CD4-positive, alpha-beta memory T cell (primary cell): ENCODE data around the gene LRP2BP. TPM values are rescaled to one million over a fixed set of nuclear protein-coding genes. Genes with fewer than 3 reads are reported as not detected.
A peak's percentile ranks its signal among the peaks of the same experiment; 100 is the strongest.

Source experiments
- CTCF ChIA-PET: fragments of 350-600 bp; sonication (Branson Sonifier 250); formaldehyde crosslinking; loops from one replicate; lab custom pipeline; 2021; ENCODE audit warnings: inconsistent platforms; ENCODE audit not compliant: partially characterized antibody; lab: Charles Lee
- POLR2A ChIA-PET: fragments of 350-600 bp; sonication (Branson Sonifier 250); formaldehyde crosslinking; loops from one replicate; lab custom pipeline; 2021; ENCODE audit not compliant: partially characterized antibody; lab: Charles Lee
- DNase-seq, 5 donors: peaks; one replicate each; pipeline versions ENCODE4 v3.0.0 to v3.0.0-alpha.2; 2020 to 2022; ENCODE audit warnings: mixed read lengths in 1 of 5
- H3K27ac ChIP-seq: one replicate; pipeline ENCODE4 v1.7.0; 2013; ENCODE audit warnings: low read depth, low read length
- H3K27me3 ChIP-seq: 2 replicates; pipeline ENCODE4 v1.7.0; 2013; ENCODE audit warnings: mild to moderate bottlenecking, low read length, moderate library complexity; ENCODE audit not compliant: insufficient read depth
- H3K36me3 ChIP-seq: 2 replicates; pipeline ENCODE4 v1.7.0; 2013; ENCODE audit warnings: mild to moderate bottlenecking, low read length, moderate library complexity; ENCODE audit not compliant: insufficient read depth
- H3K4me1 ChIP-seq: 2 replicates; pipeline ENCODE4 v1.7.0; 2013; ENCODE audit warnings: mild to moderate bottlenecking, low read length, moderate library complexity; ENCODE audit not compliant: insufficient read depth
- H3K4me3 ChIP-seq, 2 donors: one replicate each; pipeline ENCODE4 v1.7.0; 2013; ENCODE audit warnings: low read length in 2 of 2, mild to moderate bottlenecking in 1 of 2
- H3K9me3 ChIP-seq, 2 donors: one replicate each; pipeline ENCODE4 v1.7.0; 2013; ENCODE audit warnings: low read length in 2 of 2, control low read depth in 1 of 2; ENCODE audit not compliant: control insufficient read depth in 1 of 2
- H3K27ac Mint-ChIP-seq, 7 donors: one replicate each; pipeline ENCODE4 v1.8.0; 2020 to 2021; ENCODE audit warnings: mixed read lengths in 7 of 7, mild to moderate bottlenecking in 6 of 7, inconsistent platforms in 3 of 7, moderate library complexity in 3 of 7
- H3K27me3 Mint-ChIP-seq, 2 donors: one replicate each; pipeline ENCODE4 v1.8.0; 2020 to 2021; ENCODE audit warnings: mixed read lengths in 2 of 2
- H3K36me3 Mint-ChIP-seq, 2 donors: one replicate each; pipeline ENCODE4 v1.8.0; 2020 to 2021; ENCODE audit warnings: mixed read lengths in 2 of 2, inconsistent platforms in 1 of 2, mild to moderate bottlenecking in 1 of 2
- H3K4me1 Mint-ChIP-seq, 4 donors: one replicate each; pipeline ENCODE4 v1.8.0; 2020 to 2021; ENCODE audit warnings: mixed read lengths in 4 of 4, mild to moderate bottlenecking in 1 of 4
- H3K4me3 Mint-ChIP-seq, 8 donors: one replicate each; pipeline ENCODE4 v1.8.0; 2020 to 2021; ENCODE audit warnings: mixed read lengths in 8 of 8, mild to moderate bottlenecking in 7 of 8, moderate library complexity in 6 of 8, inconsistent platforms in 3 of 8
- H3K9me3 Mint-ChIP-seq, 8 donors: one replicate each; pipeline ENCODE4 v1.8.0; 2020 to 2021; ENCODE audit warnings: mixed read lengths in 8 of 8, mild to moderate bottlenecking in 5 of 8, inconsistent platforms in 3 of 8, moderate library complexity in 1 of 8
- intact Hi-C: fragments of 100-400 bp; cut with micrococcal nuclease; formaldehyde crosslinking; loops from one replicate; pipeline ENCODE4 v1.15.1; 2023
- polyA plus RNA-seq, 2 donors: library from polyadenylated mRNA; unstranded; fragments of 300-500 nt; fragmentation: Illumina TruSeq; gene quantifications; one replicate each; pipeline ENCODE4 v1.2.3, GENCODE V29; 2021
- total RNA-seq, 2 experiments: library from RNA; stranded (reverse); gene quantifications; one replicate each; pipeline ENCODE4 v1.2.3, GENCODE V29; 2021

Gene LRP2BP
- total and polyA plus RNA-seq, 4 experiments from 2014 or later = 0.20 to 1.9 (median 1.9) TPM; not detected in 1

GRCh38 chr4:185408432-185408831 is 12.7 kb upstream of the LRP2BP start:
- no peaks in the 10 kb centered on the region for H3K27me3 ChIP-seq
- no peak overlapping the region for H3K4me3 Mint-ChIP-seq

GRCh38 chr4:185405296-185405999 is 9.7 kb upstream of the LRP2BP start:
- Histone ChIP-seq H3K4me1 (no peaks in the 10 kb centered on the region), H3K27ac (no peak overlapping the region), H3K4me3 (no peak overlapping the region), H3K27me3 (no peaks in the 10 kb centered on the region), H3K9me3 (no peaks in the 10 kb centered on the region), H3K36me3 (peaks cover 26% of the 10 kb centered on the region)
- H3K27ac Mint-ChIP-seq = peak overlapping the region in 3 of 7 donors; percentile 22 to 50 (median 31)
- intact Hi-C loops = no loop called here
- CTCF ChIA-PET = interaction anchor here (1.4 kb wide), 2 partner anchors 10 to 20 kb away, joined by 3 to 4 read pairs; partner anchors contain the start of genes LRP2BP and UFSP2
- POLR2A ChIA-PET = interaction anchor here (1.4 to 2.1 kb wide), 2 partner anchors 10 to 20 kb away, joined by 7 to 9 read pairs; partner anchors contain the start of genes ANKRD37, LRP2BP and UFSP2
- no peak for DNase-seq
- H3K27me3 Mint-ChIP-seq = no peaks in the 10 kb centered on the region
- H3K9me3 Mint-ChIP-seq = peaks cover 0 to 2% (median 0%) of the 10 kb centered on the region in 8 donors
- peaks cover 0 to 3% (median 0%) of the 10 kb centered on the region in 4 donors for H3K4me1 Mint-ChIP-seq
- peaks cover 35 to 54% of the 10 kb centered on the region in 2 donors for H3K36me3 Mint-ChIP-seq
- no peak overlapping the region for H3K4me3 Mint-ChIP-seq

More at GRCh38 chr4:185408432-185408831, 12.7 kb upstream of the LRP2BP start:
- H3K36me3 Mint-ChIP-seq = peaks cover 38 to 50% of the 10 kb centered on the region in 2 donors
- peaks cover 0 to 2% (median 0%) of the 10 kb centered on the region in 8 donors for H3K9me3 Mint-ChIP-seq
- Histone ChIP-seq H3K4me3 (no peak overlapping the region), H3K4me1 (no peaks in the 10 kb centered on the region), H3K36me3 (peaks cover 17% of the 10 kb centered on the region), H3K9me3 (no peaks in the 10 kb centered on the region), H3K27ac (no peak overlapping the region)
- H3K4me1 Mint-ChIP-seq = peaks cover 0 to 2% (median 0%) of the 10 kb centered on the region in 4 donors
- ChIA-PET CTCF (no interaction called here), POLR2A (interaction anchor here (1.3 kb wide), 1 partner anchor 12 kb away, joined by 3 read pairs; the partner anchor contains the start of gene ANKRD37)
- no peaks in the 10 kb centered on the region for H3K27me3 Mint-ChIP-seq
- H3K27ac Mint-ChIP-seq = peak overlapping the region in 1 of 7 donors; percentile 58
- DNase-seq = no peak
- intact Hi-C loops = no loop called here

- intact Hi-C loops = no loop called here
- CTCF ChIA-PET = interaction anchor here (1.3 kb wide), 1 partner anchor 23 kb away, joined by 3 read pairs; no protein-coding TSS in a partner anchor
- Histone ChIP-seq H3K4me1 (no peaks in the 10 kb centered on the region), H3K36me3 (peaks cover 22% of the 10 kb centered on the region), H3K4me3 (no peak overlapping the region), H3K27me3 (no peaks in the 10 kb centered on the region), H3K9me3 (no peaks in the 10 kb centered on the region), H3K27ac (no peak overlapping the region)
- Mint-ChIP-seq H3K4me3 (no peak overlapping the region), H3K4me1 (peaks cover 0 to 1% (median 0%) of the 10 kb centered on the region in 4 donors), H3K9me3 (peaks cover 0 to 2% (median 0%) of the 10 kb centered on the region in 8 donors), H3K27ac (no peak overlapping the region), H3K27me3 (no peaks in the 10 kb centered on the region), H3K36me3 (peaks cover 33 to 60% of the 10 kb centered on the region in 2 donors)
- POLR2A ChIA-PET = no interaction called here
- no peak for DNase-seq
Observed at GRCh38 chr4:185404031-185404430, 8.3 kb upstream of the LRP2BP start.

- POLR2A ChIA-PET = no interaction called here
- no peaks in the 10 kb centered on the region for H3K27me3 ChIP-seq
- H3K27ac ChIP-seq = no peak overlapping the region
- peaks cover 7 to 18% (median 15%) of the 10 kb centered on the region in 4 donors for H3K4me1 Mint-ChIP-seq
- peaks cover 9% of the 10 kb centered on the region for H3K36me3 ChIP-seq
- H3K27ac Mint-ChIP-seq = no peak overlapping the region
- H3K9me3 Mint-ChIP-seq = no peaks in the 10 kb centered on the region
- no peak for DNase-seq
- peaks cover 16 to 41% of the 10 kb centered on the region in 2 donors for H3K36me3 Mint-ChIP-seq
- H3K9me3 ChIP-seq = no peaks in the 10 kb centered on the region
- H3K4me3 Mint-ChIP-seq = no peak overlapping the region
- no peak overlapping the region for H3K4me3 ChIP-seq
- CTCF ChIA-PET = no interaction called here
- intact Hi-C loops = loop anchor here (5.0 to 10.0 kb wide), 6 partner anchors 257 to 1742 kb away; partner anchors contain the start of genes ACSL1, CENPU, CYP4V2 and RWDD4
- H3K27me3 Mint-ChIP-seq = no peaks in the 10 kb centered on the region
- H3K4me1 ChIP-seq = peaks cover 12% of the 10 kb centered on the region
Observed at GRCh38 chr4:185399466-185399865, 3.7 kb upstream of the LRP2BP start.

GRCh38 chr4:185398618-185399017 is 2.9 kb upstream of the LRP2BP start:
- Mint-ChIP-seq H3K27me3 (no peaks in the 10 kb centered on the region), H3K4me1 (peaks cover 10 to 21% (median 17%) of the 10 kb centered on the region in 4 donors), H3K9me3 (no peaks in the 10 kb centered on the region), H3K4me3 (no peak overlapping the region), H3K36me3 (peaks cover 13 to 38% of the 10 kb centered on the region in 2 donors), H3K27ac (peak overlapping the region in 2 of 7 donors; percentile 13 to 47)
- intact Hi-C loops = loop anchor here (5.0 to 10.0 kb wide), 6 partner anchors 256 to 1741 kb away; partner anchors contain the start of genes ACSL1, CENPU, CYP4V2 and RWDD4
- H3K27ac ChIP-seq = no peak overlapping the region
- ChIA-PET CTCF (no interaction called here), POLR2A (interaction anchor here (0.6 kb wide), 1 partner anchor 27 kb away, joined by 3 read pairs; the partner anchor contains the start of gene UFSP2)
- no peaks in the 10 kb centered on the region for H3K27me3 ChIP-seq
- H3K9me3 ChIP-seq = no peaks in the 10 kb centered on the region
- peaks cover 18% of the 10 kb centered on the region for H3K4me1 ChIP-seq
- H3K4me3 ChIP-seq = no peak overlapping the region
- DNase-seq = no peak
- peaks cover 9% of the 10 kb centered on the region for H3K36me3 ChIP-seq

- Histone ChIP-seq H3K4me3 (peak within 1 kb of the TSS; percentile 91 to 99), H3K9me3 (no peaks in the 10 kb centered on the region), H3K27ac (peak within 1 kb of the TSS; percentile 99), H3K27me3 (no peaks in the 10 kb centered on the region), H3K4me1 (peaks cover 18% of the 10 kb centered on the region), H3K36me3 (peaks cover 5% of the 10 kb centered on the region)
- intact Hi-C loops = loop anchor here (1.0 to 10.0 kb wide), 9 partner anchors 28 to 1740 kb away; partner anchors contain the start of genes ACSL1, CCDC110, CENPU and CYP4V2
- CTCF ChIA-PET = interaction anchor here (1.9 kb wide), 1 partner anchor 29 kb away, joined by 10 read pairs; the partner anchor contains the start of gene UFSP2
- H3K27me3 Mint-ChIP-seq = no peaks in the 10 kb centered on the region
- DNase-seq = peak in 1 of 5 donors; percentile 39
- H3K27ac Mint-ChIP-seq = peak within 1 kb of the TSS; percentile 92 to 100 (median 99)
- POLR2A ChIA-PET = interaction anchor here (0.7 to 5.9 kb wide), 22 partner anchors 8 to 922 kb away, joined by 3 to 94 read pairs (median 4); partner anchors contain the start of genes CASP3, CCDC110, CENPU and CFAP97
- H3K9me3 Mint-ChIP-seq = no peaks in the 10 kb centered on the region
- peaks cover 11 to 22% (median 18%) of the 10 kb centered on the region in 4 donors for H3K4me1 Mint-ChIP-seq
- H3K4me3 Mint-ChIP-seq = peak within 1 kb of the TSS; percentile 88 to 99 (median 95)
- peaks cover 6 to 24% of the 10 kb centered on the region in 2 donors for H3K36me3 Mint-ChIP-seq
Observed at GRCh38 chr4:185396724-185397385, 1.1 kb upstream of the LRP2BP start, which contains the start of gene ANKRD37. Gene ANKRD37, plus strand, starts transcription at chr4:185396841. Its CDS starts 83 bp downstream, at chr4:185396924.
